Measurements from ENCODE around the gene KCP.

KCP gene

DNA sequence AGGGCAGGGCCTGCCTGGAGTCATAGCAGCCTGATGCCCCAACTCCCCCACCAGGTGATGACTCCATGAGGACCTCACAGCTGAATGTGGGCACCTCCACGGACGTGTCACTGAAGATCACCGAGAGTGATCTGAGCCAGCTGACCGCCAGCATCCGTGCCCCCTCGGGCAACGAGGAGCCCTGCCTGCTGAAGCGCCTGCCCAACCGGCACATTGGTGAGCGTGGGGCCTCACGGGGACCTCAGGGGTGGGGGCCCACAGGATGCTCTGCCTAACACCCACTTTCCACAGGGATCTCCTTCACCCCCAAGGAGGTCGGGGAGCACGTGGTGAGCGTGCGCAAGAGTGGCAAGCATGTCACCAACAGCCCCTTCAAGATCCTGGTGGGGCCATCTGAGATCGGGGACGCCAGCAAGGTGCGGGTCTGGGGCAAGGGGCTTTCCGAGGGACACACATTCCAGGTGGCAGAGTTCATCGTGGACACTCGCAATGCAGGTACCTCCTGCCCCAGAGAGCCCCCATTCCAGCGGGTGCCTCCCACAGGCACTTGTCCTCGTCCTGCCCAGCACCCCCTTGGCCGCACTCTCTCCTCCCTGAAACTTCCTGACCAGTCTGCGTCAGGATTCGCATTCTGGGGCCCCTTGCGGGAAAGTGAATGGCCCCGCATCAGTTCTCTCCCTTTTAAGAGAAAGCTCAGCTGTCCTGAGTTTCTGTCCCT, 57.8 kb downstream of the KCP start:
- DNase-seq = no peak

DNA sequence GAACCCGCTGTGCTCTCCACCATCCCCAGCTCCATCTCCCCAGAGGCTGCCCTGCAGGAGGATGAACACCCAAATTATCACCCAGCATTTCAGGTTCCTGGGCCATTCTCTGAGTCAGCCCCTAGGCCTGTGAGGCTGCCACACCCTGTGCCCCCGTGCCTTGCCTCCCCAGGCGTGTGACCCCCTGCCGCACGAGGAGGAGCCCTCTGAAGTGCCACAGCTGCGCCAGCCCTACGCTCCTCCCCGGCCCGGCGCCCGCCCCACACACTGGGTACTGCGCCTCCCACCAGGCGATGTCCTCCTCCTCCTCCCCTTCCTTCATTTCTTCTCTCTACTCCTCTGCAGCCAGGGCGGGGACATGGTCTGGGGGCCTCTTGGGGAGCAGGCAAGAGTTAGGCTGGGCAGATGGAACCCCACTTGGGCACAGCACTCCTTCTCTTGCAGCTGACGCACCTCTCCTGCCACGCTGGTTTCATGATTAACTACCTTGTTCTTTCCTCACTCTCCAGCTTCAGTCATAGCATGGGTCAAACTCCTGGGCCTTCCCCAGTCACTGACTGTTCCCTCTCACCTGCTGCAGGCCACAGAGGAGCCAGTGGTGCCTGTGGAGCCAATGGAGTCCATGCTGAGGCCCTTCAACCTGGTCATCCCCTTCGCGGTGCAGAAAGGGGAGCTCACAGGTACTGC, 60.6 kb downstream of the KCP start:
- DNase-seq = no peak

DNA sequence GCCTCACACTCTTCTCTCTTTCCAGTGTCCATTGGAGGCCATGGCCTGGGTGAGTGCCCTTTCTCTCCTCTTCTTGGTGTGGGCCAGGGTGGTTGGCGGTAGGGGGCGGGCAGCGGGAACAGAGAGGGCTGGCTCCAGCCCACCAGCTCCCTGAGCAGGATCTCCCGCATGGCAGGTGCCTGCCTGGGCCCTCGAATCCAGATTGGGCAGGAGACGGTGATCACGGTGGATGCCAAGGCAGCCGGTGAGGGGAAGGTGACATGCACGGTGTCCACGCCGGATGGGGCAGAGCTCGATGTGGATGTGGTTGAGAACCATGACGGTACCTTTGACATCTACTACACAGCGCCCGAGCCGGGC, 61.4 kb downstream of the KCP start:
- DNase-seq = no peak

DNA sequence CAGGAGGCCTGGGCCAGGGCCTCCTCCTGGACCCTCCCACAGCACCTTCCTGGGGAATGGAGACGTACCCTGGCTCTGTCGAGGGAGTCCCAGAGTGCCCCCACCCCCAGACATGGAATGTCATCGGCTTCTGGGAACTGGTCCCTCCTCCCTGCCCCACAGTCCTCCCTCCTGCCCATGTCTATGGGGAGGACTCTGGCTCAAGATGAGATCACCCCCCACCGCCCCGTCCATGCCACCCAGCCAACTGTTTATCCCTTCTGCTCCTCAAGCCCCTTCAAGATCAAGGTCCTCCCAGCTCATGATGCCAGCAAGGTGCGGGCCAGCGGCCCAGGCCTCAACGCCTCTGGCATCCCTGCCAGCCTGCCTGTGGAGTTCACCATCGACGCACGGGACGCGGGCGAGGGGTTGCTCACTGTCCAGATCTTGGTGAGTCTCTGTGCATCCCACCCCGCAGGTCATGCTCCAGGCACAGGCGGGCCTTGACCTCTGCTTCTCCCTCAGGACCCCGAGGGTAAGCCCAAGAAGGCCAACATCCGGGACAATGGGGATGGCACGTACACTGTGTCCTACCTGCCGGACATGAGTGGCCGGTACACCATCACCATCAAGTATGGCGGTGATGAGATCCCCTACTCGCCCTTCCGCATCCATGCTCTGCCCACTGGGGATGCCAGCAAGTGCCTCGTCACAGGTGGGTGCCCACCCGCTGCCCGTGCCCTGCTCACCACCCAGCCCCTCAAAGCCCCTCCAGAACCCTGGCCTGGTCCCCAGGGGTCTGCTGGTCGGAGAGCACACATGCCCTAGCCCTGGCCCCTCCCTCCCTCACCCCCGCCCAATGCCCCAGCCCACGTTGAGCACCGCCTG, 62.0 kb downstream of the KCP start:
- no peak for DNase-seq

DNA sequence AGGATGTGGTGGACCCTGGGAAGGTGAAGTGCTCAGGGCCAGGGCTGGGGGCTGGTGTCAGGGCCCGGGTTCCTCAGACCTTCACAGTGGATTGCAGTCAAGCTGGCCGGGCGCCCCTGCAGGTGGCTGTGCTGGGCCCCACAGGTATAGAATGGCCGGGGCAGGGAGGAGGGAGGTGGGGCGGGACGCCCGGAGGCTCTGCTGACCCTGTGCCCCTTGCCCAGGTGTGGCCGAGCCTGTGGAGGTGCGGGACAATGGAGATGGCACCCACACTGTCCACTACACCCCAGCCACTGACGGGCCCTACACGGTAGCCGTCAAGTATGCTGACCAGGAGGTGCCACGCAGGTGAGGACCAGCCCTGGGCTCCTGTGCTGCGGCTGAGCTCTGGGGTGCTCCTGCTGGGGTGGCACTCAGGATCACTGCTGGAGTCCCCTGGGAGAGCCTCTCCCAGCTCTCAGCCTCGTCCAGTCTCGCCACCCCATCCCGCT, 62.7 kb downstream of the KCP start:
- no peak for DNase-seq

DNA sequence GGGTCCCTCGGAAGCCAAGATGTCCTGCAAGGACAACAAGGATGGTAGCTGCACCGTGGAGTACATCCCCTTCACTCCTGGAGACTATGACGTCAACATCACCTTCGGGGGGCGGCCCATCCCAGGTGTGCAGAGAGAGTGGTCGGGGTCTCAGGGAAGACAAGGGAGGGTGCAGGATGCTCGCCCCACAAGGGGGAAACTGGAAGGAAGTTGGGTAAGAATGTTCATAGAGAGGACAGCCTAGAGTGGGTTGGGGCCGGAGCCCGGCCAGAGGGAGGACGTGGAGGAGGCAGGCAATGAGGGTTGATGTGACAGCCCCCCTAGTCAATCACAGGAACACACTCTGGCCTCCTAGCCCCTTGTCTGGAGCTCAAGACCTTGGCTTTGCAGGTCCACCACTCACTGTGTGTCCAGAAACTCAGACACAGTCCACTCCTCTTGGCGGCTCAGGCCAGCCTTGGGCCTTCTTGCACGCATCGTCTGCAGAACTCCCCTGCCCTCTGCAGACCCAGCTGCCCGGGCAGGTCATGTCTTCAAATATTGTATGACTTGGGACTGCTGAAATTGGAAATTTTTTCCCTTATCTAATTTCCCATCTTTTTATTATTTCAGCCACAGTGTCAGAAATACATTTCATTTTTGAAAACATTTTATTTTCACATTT, 63.6 kb downstream of the KCP start:
- no peak for DNase-seq

DNA sequence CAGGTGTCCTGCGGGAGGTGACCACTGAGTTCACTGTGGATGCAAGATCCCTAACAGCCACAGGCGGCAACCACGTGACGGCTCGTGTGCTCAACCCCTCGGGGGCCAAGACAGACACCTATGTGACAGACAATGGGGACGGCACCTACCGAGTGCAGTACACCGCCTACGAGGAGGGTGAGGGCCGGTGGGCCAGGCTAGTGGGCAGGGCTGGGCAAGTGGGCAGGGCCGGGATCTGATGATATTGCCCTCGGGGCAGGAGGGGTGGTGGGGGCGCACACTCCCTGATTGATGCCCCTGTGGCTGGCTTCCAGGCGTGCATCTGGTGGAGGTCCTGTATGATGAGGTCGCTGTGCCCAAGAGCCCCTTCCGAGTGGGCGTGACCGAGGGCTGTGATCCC, 64.5 kb downstream of the KCP start:
- no peak for DNase-seq

- no peak for DNase-seq
These were observed 65.0 kb downstream of the KCP start for GRCh38 chr7:128845475-128845874.

DNA sequence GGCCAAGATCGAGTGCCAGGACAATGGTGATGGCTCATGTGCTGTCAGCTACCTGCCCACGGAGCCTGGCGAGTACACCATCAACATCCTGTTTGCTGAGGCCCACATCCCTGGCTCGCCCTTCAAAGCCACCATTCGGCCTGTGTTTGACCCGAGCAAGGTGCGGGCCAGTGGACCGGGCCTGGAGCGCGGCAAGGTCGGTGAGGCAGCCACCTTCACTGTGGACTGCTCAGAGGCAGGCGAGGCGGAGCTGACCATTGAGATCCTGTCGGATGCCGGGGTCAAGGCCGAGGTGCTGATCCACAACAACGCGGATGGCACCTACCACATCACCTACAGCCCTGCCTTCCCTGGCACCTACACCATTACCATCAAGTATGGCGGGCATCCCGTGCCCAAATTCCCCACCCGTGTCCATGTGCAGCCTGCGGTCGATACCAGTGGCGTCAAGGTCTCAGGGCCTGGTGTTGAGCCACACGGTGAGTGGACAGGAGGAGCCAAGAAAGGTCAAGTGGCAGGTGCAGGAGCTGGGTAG, 65.7 kb downstream of the KCP start:
- no peak for DNase-seq

- DNase-seq = no peak
These were observed 66.4 kb downstream of the KCP start for GRCh38 chr7:128843938-128844621.

DNA sequence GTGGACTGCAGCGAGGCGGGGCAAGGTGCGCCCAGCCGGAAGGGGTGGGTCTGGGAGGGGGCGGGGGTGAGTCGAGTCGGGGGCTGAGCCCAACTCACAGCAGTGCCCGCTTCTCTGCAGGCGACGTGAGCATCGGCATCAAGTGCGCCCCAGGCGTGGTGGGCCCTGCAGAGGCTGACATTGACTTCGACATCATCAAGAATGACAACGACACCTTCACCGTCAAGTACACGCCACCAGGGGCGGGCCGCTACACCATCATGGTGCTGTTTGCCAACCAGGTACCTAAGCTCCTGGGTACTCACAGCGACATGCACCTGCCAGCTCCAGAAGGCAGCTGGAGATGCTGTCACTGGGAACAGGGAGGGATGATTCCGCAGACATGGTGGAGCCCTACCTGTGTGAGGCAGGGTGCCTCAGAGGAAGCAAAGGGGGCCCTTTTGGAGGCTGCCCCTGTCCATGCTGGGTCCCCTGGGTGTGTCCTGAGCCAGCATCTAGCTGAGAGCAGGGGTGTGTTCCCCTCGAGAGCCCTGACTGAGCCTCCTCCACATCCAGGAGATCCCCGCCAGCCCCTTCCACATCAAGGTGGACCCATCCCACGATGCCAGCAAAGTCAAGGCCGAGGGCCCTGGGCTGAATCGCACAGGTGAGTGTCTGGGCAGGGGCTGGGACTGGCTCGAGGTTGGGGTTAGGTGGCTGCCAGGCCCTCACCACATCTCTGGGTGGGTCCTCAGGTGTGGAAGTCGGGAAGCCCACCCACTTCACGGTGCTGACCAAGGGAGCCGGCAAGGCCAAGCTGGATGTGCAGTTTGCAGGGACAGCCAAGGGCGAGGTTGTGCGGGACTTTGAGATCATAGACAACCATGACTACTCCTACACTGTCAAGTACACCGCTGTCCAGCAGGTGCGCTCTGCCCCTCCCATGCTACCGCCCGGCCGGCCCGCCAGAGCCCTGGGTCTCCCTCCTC, 67.6 kb downstream of the KCP start:
- no peak for DNase-seq

DNA sequence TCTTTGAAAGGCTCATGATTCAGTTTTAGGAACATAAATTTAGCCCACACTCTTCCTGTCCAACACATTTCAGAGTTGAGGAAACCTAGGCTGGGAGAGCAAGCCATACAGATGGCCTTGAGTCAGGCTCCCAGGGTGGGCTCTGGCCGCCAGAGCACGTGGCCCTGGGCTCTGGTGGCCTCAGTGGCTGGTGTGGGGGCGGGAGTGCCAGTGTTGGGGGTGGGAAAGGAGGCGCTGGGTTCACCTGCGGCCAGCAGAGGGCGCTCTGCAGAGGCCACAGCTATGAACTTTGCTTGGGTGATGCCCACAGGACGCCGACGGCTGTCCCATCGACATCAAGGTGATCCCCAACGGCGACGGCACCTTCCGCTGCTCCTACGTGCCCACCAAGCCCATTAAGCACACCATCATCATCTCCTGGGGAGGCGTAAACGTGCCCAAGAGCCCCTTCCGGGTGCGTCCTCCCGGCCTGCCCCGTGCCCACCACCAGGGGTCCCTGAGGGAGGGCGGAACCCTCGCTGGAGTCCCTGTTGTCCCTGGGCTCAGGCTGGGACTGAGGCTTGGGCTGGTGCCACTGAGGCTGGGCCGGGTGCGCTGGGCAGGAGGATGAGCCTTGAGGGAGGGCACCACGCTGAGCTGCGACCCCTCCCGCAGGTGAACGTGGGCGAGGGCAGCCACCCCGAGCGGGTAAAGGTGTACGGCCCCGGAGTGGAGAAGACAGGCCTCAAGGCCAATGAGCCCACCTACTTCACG, 68.4 kb downstream of the KCP start:
- DNase-seq = no peak

GRCh38 chr7:128841171-128841690, 69.3 kb downstream of the KCP start:
- no peak for DNase-seq

DNA sequence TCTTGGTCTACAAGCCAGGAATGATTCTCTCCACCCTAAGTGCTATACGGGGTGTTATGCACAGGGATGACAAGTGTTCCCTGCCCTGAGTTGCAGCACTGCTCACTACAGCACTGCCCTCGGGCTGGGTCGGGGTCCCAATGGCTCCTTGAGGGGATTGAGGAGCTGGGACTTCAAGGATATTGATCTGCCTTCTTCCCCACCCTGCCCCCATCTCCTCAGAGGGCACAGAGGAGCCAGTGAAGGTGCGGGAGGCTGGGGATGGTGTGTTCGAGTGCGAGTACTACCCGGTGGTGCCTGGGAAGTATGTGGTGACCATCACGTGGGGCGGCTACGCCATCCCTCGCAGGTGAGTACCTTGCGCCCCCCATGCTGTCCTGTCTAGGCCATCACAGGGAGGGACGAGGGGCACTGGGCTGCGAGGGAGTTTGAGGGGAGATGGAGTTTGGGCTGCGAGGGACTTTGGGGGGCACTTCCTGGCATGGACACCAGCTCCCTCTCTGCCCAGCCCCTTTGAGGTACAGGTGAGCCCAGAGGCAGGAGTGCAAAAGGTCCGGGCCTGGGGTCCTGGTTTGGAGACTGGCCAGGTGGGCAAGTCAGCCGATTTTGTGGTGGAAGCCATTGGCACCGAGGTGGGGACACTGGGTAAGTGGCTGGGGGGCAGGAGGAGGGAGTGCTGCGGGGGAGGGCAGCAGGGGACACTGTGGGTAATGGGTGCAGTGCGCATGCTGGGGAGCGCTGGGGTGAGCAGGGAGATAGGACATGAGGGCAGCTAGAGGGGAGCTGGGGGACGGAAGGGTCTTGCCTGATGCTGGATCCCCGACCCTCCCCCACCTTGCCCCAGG, 70.0 kb downstream of the KCP start:
- no peak for DNase-seq

- no peak for DNase-seq
These were observed 70.7 kb downstream of the KCP start for GRCh38 chr7:128839751-128840177.

- DNase-seq = no peak
These were observed 71.4 kb downstream of the KCP start for GRCh38 chr7:128838981-128839731.

DNA sequence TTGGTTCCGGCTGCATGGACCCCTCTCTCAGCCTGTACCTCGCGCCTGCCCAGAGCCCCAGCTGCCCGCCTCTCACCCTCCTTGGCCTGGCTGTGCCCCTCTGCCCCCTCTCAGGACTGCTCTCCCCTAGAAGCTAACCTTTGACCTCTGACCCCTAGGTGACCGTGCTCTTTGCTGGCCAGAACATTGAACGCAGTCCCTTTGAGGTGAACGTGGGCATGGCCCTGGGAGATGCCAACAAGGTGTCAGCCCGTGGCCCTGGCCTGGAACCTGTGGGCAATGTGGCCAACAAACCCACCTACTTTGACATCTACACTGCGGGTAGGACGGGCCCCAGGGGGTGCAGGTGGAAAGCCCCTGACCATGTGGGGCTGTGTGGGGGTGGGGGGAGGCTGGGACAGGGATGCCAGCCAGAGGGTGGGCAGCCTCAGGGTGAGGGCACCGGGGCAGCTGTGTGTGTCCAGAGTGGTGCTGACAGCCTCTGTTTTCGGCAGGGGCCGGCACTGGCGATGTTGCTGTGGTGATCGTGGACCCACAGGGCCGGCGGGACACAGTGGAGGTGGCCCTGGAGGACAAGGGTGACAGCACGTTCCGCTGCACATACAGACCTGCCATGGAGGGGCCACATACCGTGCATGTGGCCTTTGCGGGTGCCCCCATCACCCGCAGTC, 72.3 kb downstream of the KCP start:
- no peak for DNase-seq

DNA sequence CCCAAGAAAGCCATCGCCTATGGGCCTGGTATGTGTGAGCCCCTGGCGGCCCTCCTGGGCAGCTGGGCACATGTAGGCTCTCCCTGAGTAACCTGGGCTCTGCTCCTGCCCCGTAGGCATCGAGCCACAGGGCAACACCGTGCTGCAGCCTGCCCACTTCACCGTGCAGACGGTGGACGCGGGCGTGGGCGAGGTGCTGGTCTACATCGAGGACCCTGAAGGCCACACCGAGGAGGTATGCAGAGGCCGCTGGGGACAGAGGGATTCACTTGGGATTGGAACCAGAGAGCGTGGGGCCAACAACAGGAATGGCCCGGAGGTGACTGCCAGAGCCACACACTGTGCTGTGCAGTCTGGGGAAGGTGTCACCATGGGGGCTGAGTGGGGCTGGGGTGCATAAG, 73.0 kb downstream of the KCP start:
- no peak for DNase-seq
